GM10847 (cell line): ENCODE data around the gene RNASE2.
"Not testable (repeated sequence)": the region's sequence is repeated elsewhere in the genome, so short reads cannot be mapped to it uniquely, and the experiment has no call there.

ENCODE experiments used
- POLR2A ChIP-seq: IDR thresholded peaks from 2 replicates; pipeline ENCODE4 v1.6.1; 2011; ENCODE audit not compliant: insufficient read length; ENCODE audit errors: extremely low read depth

The RNASE2 gene

DNA sequence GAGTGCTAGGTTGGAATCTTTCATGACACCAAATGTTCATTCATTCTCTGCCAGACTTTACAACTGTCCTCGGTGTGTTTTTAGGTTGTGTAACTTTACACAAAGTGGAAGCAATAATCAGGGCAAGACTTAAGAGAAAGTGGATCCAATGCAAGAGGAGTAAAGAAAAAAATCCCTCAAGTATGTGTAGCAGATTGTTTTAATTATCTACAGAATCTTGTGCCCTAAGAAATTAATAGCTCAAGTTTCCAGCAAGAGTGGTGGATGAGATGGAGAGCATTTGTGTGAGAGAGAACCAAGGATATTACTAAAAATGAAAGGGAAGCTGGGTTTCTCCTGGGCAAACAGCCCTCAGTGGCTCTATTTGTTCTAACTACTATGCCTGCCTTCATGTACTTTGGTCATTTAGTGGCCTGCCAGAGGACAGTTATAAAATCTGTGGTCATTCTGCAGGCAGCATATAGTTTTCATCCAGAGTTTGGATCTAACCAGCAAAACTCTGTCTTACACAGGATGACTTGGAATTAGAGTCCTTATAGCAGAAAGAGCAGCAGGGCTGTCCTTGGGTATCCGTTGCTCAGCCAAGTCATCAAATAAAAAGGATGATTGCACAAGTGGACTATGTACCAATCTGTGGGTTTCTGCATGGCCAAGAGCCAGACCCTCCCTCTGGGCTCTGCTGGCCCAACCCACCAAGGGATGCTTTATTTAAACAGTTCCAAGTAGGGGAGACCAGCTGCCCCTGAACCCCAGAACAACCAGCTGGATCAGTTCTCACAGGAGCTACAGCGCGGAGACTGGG lies at the start of gene RNASE2:
Gene RNASE2 (plus strand): TSS at position 752 of the 802 bp plus-strand sequence. CDS start 285 bp downstream, outside the sequence.
- not testable (repeated sequence) for TF ChIP-seq POLR2A

DNA sequence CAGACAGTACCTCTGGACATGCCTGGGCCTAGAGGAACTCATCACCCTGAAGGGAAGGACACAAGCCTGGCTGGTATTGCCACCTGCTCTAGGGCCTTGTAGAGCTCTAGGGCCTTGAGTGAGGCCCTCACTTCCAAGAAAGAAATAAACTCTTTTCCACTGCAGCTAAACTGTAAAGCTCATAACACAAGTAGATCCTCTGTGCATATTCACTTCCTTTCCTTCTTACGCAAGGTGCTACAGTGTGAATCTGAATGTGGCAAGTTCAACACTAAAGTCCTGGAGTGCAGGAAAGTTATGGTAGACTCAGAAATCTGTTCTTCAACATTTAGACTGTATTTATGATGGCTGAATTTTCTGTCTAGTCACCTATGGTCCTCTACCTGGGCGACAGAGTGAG lies 49.6 kb upstream of the RNASE2 start:
- TF ChIP-seq POLR2A, result no peak

DNA sequence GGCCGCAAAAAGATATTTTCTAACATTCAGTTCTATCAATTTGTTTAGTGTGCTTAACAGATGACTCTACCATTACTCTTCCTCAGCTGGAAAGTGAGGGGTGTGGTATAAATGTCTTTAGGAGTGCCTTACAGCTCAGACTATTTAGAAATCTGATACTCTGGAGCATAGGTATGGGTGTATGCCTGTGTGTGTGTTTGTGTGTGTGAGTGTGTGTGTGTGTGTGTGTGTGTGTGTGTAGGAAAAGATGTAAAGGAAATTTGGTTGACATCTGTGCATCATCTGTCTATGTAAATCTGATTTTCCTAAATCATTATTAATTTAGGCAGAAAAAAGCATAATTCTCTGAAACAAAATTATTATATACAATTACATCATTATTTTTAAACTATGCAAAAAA lies 48.1 kb upstream of the RNASE2 start:
- no peak for TF ChIP-seq POLR2A

- no peak for TF ChIP-seq POLR2A
Observed at GRCh38 chr14:20934148-20934762, 21.0 kb upstream of the RNASE2 start.

GRCh38 chr14:20935303-20935984 lies 19.8 kb upstream of the RNASE2 start:
- no peak for TF ChIP-seq POLR2A

- TF ChIP-seq POLR2A, result no peak
Observed at GRCh38 chr14:20956376-20956976, 1.2 kb downstream of the RNASE2 start.

GRCh38 chr14:20969336-20969735 lies 14.0 kb downstream of the RNASE2 start:
- TF ChIP-seq POLR2A, result no peak

DNA sequence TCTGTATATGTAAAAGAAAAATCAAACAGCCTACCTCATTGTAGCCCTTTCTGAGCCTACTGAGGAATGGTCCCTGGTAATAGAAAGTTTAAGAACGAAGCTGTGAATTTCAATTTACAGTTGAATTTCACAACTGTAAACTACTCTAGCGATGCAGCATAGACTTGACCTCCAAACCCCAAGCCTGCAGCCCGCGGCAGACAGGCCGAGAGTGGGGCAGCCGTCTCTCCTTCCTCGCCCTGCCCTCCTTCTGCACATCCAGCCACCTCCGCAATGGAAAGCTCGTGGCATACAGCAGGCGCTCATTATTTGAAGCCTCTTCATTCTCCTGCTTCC lies 15.3 kb downstream of the RNASE2 start:
- no peak for TF ChIP-seq POLR2A

- no peak for TF ChIP-seq POLR2A
Observed at GRCh38 chr14:20970983-20971704, 15.9 kb downstream of the RNASE2 start.

DNA sequence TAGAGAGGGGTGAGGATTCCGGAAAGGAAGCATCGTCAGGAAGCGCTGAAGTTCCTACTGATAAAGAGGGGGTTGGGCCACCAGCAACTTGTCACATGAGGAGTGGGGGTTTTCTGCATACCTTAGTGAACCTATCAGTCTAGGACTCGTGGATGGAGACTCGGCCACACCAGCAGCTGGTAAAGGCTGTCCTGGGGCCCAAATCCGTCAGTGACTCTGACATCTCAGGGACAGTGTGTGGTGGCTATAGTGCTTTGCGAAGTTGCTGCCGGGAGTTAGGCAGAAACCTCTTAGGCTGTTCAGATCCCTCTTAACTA lies 16.4 kb downstream of the RNASE2 start:
- no peak for TF ChIP-seq POLR2A

DNA sequence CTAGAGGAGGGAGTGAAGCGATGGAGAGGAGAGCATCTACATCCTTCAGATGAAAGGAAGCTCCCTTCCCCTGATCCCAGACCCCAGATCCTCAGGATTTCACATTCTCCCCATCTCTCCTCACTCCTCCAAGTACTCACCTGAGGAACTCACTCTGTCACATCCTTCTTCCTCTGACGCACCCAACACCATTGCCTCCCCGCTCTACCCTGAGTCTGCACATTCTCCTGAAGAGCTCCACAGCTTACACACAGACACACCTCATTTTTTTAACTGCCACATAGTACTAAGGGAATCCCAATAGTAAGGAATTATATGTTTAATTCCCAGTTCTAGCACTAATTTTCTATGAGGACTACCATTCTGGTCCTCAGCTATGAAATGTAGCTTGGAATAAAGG lies 18.2 kb downstream of the RNASE2 start:
- TF ChIP-seq POLR2A, result no peak

- TF ChIP-seq POLR2A, result no peak
Observed at GRCh38 chr14:20976291-20976690, 21.0 kb downstream of the RNASE2 start.

GRCh38 chr14:20978687-20979086 lies 23.4 kb downstream of the RNASE2 start:
- TF ChIP-seq POLR2A, result no peak

- TF ChIP-seq POLR2A, result no peak
Observed at GRCh38 chr14:20980906-20981305, 25.6 kb downstream of the RNASE2 start.

DNA sequence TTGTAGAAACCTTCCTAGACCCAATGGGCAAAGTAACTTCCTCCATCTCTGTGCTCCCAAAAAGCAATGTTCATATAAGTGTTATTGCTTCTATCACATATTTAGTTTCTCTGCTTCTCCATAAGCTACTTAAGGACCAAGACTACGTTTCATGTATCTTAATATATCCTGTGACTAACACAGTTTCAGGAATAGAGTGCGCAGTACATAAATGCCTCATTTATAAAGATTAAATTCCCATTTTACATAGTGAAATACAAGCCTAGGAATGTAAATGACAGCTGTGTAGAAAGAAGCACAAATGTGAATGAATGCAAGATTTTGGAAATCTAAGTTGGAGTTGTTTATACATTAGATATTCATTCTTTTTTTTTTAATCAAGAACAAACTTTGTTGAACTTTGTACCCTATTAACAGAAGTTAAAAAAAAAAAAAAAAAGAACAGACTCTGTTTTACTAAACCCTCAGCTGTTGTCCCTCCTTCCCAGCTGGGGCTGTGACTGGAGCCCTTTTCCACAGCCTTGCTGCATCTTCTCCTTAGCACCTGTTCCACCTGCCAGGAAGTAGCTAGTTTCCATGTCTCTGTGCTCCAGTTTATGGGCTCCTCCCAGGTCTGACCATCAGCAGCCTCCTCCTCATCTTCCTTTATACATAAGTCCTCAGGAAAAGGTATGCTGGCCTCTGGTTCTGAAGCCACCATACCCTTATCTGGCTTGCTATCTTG lies 27.5 kb downstream of the RNASE2 start:
- no peak for TF ChIP-seq POLR2A
